ENCODE data around the gene ELK1.
"Not testable (repeated sequence)": the region's sequence is repeated elsewhere in the genome, so short reads cannot be mapped to it uniquely, and the experiment has no call there.

The ELK1 gene

DNA sequence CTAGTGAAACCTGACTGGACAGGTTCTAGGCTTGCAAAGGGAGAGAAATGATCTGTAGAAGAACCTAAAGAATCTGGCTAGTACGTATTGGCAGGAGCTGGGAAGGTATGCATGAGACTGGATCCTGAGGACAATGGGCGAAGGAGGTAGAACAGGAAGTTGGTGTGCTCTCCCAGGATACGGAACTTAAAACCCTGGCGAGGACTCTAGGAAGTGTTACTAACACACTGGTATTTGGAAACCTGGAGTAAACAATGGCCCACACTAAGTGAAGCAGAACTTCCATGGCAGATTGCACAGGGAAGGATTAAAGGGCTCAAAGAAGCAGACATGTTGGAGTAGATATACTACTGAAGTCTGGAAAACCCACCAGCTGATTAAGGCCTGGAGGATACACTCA is 39.9 kb downstream of the ELK1 start:
- DNase-seq: peak; percentile 26 to 56

DNA sequence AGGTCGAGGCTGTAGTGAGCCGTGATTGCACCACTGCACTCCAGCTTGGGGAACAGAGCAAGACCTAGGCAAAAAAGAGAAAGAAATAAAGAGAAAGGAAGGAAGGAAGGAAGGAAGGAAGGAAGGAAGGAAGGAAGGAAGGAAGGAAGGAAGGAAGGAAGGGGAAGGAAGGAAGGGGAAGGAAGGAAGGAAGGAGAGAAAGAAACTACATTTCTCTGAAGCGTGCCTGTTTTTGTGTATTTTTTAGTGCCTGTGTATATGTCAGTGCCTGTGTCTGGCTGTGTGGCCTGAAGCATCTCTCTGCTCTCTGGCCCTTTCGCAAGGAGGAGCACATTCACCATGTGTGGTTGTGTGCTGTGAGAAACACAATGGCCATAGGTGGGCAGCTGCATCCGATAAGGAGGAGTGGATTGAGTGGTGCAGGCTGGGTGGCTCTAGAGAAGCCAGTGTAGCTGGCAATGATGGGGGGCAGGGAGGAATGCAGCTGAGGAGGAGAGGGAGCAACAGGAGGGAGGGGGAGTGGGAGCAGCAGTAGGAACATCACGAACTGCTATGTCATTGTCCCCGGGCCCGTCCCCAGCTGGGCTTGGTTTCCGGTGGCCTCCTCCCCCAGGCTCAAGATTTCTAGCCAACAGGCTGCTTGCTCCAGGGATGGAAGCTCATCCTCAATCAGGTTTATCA is 42.1 kb downstream of the ELK1 start:
- DNase-seq: no peak

DNA sequence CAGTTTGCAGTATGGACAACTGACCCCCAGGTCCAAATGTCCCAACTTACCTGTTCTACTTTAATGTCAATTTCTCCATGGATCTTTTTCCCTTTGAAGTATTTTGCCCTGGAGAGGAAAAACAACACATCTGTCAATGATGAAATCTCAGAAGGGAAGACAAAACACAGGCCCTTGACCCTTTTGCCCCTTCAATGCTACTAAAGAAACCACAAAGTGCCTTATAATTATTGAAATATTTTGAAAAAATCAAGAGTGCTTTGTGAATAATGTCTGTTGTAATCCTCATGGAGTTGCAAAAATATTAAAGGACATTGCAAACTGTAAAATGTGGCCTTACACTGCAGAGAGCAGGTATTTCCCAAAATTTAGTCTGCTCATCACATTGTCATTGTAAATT is 43.3 kb downstream of the ELK1 start:
- DNase-seq: no peak

DNA sequence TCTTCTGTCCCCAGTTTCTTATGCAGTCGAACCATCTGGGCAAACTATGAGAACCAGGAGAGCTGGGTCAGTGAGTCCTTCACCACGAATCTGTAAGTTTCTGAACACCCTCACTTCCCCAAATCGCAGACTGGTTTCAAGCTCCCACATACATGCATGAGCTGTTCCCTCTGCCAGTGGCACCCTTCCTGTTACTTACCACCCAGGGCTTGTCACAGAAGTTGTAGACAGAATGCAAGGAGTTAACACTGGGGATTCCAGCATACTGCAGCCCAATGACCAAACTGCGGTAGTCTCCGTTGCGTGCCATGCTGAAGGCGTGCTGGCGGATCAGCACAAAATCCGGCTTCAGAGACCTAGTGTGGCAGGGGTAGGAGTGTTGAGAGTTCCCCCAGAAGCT is 45.3 kb downstream of the ELK1 start:
- peak; percentile 53 to 64 for DNase-seq

GRCh38 chrX:47603125-47603524 is 47.2 kb downstream of the ELK1 start:
- not testable (repeated sequence) for DNase-seq

GRCh38 chrX:47597222-47597621 is 53.1 kb downstream of the ELK1 start:
- no peak for DNase-seq

DNA sequence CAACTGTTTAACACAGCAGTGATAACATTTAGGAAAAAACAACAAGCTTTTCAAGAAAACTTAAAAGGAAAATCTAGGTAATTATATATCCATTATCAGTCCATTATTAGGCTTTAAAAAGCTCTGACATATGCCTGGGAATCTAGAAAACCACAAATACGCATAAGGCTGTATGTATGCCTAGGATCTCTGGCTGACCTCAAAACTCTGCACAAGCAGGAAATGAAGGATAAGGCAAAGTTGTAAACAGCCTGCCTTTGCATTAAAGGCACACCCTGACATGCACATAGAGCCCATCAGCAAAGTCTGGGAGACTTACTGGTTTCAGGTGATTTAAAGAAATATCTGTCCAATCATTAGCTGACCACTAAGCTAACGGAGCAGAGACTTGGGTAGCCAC is 54.1 kb downstream of the ELK1 start:
- no peak for DNase-seq

DNA sequence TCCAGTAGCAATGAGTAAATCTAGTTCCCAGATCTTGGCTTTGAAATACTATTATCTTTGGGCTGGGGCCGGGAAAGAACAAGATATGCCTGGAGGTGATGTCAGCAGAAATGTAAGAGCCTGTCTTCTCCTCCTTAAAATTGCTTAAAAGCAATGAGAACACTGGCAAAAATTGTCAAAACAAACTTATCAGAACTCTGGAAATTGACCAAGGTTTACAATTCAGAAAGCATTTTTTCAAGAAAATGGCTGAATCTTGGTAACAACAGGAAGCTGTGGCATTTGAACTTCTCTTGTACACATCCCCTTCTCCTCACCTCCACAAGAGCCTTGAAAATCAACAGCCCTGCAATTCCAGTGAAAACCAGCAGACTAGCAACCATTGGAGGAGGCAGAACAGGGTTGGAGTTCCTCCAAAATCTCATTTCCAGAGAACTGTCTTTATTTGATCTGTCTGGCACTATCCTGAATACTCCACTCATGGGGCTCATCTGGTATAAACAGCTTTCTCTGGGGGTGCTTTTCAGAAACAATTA is 54.6 kb downstream of the ELK1 start:
- no peak for DNase-seq

DNA sequence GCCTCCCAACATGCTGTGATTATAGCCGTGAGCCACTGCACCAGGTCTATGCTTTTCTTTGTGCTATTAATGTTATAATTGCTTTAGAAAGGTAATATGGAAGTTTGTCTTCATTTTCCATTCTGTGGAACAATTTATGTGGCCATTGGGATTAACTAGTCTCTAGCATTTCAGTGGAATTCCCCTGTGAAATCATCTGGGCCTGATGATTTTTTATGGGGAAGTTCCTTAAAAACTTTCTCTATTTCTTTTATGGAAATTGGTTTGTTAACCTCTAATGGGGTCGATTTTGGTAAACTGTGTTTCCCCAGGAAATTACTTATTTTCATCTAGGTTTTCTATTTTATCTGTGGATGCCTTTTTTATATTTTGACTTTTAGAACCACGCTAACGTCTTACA is 56.8 kb downstream of the ELK1 start:
- peak; percentile 44 to 60 for DNase-seq

GRCh38 chrX:47590984-47591383 is 59.4 kb downstream of the ELK1 start:
- no peak for DNase-seq

- DNase-seq: no peak
These were observed 62.2 kb downstream of the ELK1 start for GRCh38 chrX:47587906-47588735.

DNA sequence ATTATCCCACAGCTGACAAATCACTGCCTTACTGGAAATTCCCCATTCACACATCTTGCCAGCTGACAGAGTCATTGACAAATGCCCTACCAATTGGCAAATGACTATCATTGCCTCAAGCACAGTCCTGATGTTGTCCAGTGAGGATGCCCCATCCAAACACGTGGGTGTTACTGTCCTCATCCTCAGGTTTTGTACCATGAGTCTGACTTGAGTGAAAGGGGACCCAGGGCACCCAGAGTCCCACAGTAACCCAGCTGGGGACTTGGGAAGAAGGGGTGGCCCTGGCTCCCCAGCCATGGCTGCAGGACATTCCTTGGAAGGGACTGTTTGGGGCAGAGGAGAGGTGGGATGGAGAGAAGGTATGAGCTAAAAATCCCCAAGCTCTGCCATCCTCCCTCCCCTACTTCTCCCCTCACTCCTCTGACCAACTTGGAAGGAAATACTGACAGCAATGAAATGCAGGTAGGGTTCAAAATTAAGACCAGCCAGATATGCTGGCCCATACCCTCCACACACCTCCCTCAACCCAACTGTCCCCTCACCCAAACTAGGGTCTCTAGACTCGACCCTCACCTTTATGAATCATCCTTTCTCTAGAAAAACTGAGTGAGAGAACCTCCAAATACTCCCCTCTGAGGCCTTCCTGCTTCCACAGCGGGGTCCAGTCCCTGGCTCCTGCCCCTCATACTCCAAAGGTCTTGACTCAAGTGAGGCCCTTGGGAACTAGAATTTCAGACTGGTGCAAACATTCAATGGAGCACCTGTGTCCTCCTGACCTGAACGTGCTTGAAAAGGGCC is 63.1 kb downstream of the ELK1 start:
- peak; percentile 47 to 81 for DNase-seq

GRCh38 chrX:47586043-47586787 is 64.1 kb downstream of the ELK1 start:
- DNase-seq: no peak
